T47D (cell line): ENCODE data around the gene FARP1.
"Not testable (repeated sequence)": the region's sequence is repeated elsewhere in the genome, so short reads cannot be mapped to it uniquely, and the experiment has no call there.

ENCODE experiments used
- DNase-seq, 2 experiments: peaks; one replicate each; pipeline versions ENCODE4 v3.0.0 to v3.0.0-alpha.2; 2011 to 2012; ENCODE audit warnings: low read depth in 1 of 2, low spot score in 1 of 2
- JUND ChIP-seq: IDR thresholded peaks from 2 replicates; pipeline ENCODE4 v1.6.1; 2012; ENCODE audit warnings: low read depth
- in situ Hi-C: cut with HindIII; loops from 2 replicates; pipeline ENCODE4 v1.10.0; 2016; ENCODE audit warnings: low sequenced_read_pairs, low pct_unique_long_range_greater_than_20kb

FARP1 gene

DNA sequence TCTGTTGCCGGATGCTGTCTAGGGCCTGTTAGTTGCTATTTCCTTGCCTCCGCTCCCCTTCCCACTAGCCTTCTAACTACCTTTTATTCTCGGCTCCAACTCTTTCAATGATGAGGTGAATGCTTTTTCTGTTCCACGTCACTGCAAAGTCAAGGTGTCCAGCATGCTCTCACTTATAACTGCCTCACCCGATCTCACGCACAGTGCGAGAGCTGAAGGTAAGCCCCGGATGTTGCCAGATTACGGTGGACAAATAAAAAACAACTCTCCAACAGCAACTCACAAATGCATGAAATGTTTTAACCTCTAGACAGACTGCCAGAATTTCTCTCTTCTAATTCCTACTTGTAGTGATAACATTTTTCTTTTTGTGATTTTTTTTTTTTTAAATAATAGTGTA is 264.1 kb downstream of the FARP1 start:
- no peak for TF ChIP-seq JUND
- DNase-seq = no peak
- in situ Hi-C loops = no loop called here

DNA sequence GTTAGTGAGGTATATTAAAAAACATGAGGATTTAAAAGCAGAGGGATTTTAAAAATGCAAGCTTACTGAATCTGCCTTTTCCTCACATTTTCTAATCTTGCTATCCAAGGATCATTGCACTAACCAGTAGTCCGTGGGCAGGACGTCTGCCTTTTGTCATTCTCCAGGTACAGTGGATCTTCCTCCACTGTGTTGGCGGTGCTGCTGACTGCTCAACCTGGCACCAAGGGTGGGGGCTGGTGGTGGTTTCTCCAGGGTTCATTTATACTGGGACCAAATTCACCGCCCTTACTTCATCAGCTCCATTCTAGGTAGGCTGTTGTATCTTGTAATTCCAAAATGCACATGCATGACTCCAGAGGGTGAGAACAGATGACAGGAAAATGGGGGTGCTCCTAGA is 264.7 kb downstream of the FARP1 start:
- no peak for TF ChIP-seq JUND
- no peak for DNase-seq
- in situ Hi-C loops = no loop called here

- no peak for TF ChIP-seq JUND
- in situ Hi-C loops = no loop called here
Measured at GRCh38 chr13:98409281-98409680, 266.4 kb downstream of the FARP1 start.

DNA sequence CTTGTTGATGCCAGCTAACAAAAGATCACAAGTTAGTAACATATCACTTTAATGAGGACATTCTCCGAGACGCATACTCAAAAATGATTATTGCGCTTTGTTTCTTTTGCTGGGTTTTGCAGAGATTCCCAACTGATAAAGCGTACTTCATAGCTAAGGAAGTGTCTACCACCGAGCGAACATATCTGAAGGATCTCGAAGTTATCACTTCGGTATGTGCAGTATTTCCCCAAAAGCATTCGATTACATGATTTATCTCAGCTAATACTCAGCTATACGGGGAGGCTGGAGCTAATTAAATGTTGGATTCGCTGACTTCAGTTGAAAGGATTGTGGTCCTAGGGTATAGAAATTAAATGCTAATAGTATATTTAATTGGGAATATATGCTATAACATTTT is 267.7 kb downstream of the FARP1 start:
- in situ Hi-C loops = no loop called here
- no peak for DNase-seq
- no peak for TF ChIP-seq JUND

More at GRCh38 chr13:98409281-98409680, 266.4 kb downstream of the FARP1 start:
- no peak for DNase-seq

- no peak for DNase-seq
- in situ Hi-C loops = no loop called here
- TF ChIP-seq JUND = no peak
Measured at GRCh38 chr13:98411013-98411412, 268.1 kb downstream of the FARP1 start.

- TF ChIP-seq JUND = no peak
- in situ Hi-C loops = no loop called here
Measured at GRCh38 chr13:98411617-98412265, 268.8 kb downstream of the FARP1 start.

GRCh38 chr13:98413278-98413677 is 270.4 kb downstream of the FARP1 start:
- in situ Hi-C loops, DNase-seq: not testable (repeated sequence)

More at GRCh38 chr13:98411617-98412265, 268.8 kb downstream of the FARP1 start:
- no peak for DNase-seq

DNA sequence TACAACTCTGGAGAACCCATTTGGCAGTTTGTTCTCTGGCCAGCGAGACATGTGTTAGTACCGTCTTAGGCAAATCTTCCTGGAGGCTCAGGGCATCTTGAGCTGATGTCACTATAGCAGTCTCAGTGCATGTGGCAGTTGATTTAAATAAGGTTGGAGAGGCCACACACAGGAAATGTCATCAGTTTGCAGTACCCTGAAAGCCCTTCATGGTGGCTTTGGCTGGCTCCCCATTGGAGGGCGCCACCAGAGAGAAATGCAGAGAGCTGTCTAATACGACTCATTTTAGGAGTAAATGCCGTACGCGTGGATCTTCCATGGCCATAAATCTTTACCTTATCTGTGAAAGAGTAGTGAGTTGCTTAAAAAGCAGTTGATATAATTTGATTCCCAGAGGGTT is 270.9 kb downstream of the FARP1 start:
- no peak for TF ChIP-seq JUND
- no peak for DNase-seq
- in situ Hi-C loops = no loop called here

DNA sequence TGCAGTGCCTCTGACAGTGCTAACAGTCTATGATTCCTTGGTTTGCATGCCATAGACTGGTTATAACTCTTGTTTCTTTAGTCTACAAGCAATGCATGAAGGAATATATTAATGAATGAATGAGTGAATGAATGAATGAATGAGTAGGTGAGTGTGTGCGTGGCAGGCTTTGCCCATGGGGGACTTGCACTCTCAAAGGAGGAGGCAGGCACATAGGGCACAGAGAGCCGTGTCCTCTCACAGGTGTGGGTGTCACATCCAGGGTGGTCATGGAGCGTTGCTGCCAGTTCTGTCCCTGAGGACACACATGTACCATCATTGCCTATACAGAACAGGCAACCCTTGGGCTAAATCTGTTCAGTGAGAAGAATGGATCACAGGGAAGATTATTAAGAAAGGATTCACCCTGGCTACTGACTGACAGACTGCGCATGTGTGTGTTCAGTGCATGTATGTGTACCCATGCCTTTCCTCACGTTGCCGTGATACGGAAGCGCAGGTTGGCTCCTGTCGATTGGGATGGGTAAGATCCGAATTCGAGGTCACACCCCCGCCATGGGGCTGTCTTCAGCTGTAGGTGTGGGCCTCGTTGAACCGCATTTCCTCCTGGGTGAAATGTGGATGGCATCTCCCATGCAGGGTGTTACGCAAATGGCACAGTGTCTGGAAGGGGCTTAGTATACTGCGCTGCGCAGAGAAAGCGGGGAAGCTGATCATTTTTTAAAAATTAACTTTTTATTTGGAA is 272.6 kb downstream of the FARP1 start:
- no peak for TF ChIP-seq JUND
- in situ Hi-C loops = no loop called here
- DNase-seq = no peak

DNA sequence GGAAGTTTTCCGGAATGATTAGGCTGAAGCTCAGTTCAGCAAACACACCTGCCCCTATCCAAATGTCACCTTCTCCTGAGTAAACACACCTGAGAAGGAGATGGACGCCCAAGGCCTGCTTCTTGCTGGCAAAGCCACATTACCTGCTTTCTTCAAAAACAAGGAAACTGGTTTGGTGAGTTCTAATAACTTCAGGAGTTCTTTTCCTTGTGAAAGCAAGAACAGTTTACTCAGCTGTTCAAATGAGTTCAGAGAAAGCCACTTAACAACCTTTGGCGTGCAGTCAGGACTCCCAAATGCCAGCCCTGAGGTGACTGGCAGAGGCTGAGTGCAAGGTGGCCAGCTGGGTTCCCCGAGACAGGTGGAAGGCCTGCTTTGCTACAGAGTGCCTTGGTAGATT is 273.5 kb downstream of the FARP1 start:
- DNase-seq = peak; percentile 67 to 99
- TF ChIP-seq JUND = peak; percentile 87
- in situ Hi-C loops = no loop called here

DNA sequence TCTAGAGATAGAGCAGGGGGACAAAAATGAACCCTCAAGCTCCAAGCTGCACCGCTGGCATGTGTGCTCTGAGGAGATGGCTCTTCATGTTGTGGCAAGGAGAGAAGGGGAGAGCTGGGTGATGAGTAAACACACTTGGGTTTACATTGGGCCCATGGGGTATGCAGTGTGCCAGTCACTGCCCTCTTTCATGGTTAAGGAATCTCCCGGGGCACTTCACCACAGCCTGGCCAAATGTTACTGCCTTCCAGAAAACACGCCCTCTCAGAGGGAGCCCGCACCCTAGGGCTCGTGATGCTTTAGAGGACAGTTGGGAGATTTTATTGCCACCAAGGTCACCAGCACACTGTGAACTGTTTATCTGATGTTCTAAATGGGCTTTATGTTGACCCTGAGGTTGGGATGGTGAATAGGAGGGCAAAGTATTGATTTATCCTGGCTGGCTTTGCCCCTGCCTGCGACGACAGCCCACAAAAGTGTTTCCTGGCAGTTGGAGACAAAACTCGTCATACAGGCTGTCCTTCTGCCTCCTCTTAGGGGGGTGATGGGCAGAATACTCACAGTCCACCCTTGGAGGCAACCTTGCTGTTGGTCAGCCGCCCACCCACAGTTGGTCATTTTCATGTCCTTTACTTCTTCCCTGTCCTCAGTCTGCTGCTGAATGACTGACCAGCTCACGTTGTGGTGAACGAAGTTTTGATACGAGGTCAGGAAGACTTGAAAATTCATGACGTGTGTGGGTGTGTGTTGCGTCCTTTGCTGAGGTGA is 277.1 kb downstream of the FARP1 start:
- peak in 1 of 2 experiments; percentile 68 for DNase-seq

DNA sequence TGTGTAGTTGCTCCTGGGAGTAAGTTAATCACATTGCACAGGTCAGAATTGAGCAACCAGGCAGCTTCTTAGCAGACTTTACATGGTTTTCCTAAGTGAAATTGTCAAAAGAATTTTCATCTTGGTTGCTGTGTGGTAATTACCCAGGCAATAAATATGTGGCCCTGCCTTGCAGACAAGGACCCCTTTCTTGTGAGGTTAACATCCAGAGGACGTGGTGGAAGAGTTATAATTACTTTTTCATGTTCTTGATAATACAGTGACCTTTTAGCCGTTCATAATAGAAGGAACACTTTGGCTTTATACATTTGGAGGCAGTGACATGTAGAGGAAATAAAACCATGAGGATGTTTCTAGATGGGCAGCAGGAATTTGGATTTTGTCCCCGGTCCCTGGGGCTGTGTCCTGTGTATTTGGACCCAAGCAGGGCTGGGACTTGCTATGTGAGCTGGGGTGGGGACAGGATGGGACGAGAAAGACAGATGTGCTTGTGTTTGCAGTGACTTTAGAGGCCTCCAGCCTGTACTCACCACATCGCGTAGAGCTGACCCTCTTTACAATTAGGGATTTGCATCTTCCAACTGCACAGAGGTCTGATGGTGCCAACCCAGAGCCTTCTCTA is 277.8 kb downstream of the FARP1 start:
- no peak for TF ChIP-seq JUND
- in situ Hi-C loops = no loop called here
- DNase-seq = no peak

More for the DNA sequence above, 277.1 kb downstream of the FARP1 start:
- in situ Hi-C loops = no loop called here
- no peak for TF ChIP-seq JUND
